ENCODE results near the gene LAPTM5. TPM values are rescaled to one million over a fixed set of nuclear protein-coding genes. Genes with fewer than 3 reads are reported as not detected.

Gene LAPTM5
- total and polyA plus RNA-seq, 10 of the 15 experiments (the other 5 are each of a cell fraction or from before 2014, with no cell fraction given): 24.1 to 1,034 (median 687) TPM

DNA sequence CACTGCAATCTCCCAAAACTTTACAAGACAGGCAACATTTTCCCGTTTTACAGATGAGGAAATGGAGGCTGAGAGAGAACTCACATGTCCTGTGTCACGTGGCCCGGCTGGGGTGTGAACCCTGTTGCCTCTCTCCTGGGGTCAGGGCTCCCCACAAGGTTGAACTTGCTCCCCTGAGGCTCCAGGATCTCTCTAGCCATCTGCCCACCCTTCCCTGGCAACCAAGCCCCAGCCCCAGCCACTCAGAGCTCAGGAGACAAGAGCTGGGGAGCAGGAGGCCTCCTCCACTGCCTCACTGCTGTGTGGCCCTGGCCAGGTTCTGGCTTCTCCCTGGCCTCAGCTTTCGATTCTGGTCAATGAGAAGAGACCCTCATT is 11.8 kb downstream of the LAPTM5 start (continued):
- TF ChIP-seq KAT2A (conservative IDR thresholded peaks at IDR 0.05; ENCODE audit: control insufficient read depth, low read depth, low read length): no peak

DNA sequence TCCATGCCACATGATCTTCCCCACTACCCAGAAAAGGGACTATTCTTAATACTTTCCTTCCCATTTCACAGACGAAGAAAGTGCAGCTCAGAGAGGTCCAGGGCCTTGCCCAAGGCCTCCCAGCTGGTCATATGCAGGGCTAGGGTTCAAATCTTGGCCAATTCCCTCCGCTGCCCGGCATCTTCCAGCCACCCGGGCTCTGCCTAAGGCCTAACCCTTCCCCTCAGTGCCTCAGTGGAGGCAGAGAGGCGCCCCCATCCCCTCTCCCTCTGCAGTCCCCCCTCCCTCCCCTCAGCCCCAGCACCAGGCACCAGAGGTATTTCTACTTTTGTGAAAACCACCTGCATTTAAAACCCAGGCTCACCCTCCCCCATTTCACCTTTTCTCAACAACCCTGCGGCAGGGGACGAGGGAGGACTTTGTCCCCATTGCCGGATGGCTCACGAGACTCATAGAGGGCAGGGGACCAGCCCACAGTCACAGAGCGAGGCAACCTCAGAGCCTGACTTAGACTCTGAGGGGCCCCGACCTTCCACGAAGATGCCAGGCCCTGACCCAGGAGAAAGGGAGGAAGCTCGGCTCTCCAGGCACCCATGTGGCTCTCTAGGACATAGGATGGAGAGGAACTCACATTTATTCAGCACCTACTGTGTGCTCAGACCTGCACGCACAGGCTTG is 12.3 kb downstream of the LAPTM5 start:
- peaks cover 29 to 40% of the 10 kb centered on the region in 2 experiments for H3K36me3 ChIP-seq (ENCODE audit: control insufficient read depth in 2 of 2, insufficient read depth in 2 of 2, low read length in 1 of 2)
- SMC1A ChIA-PET (ENCODE audit: uncharacterized antibody, unreplicated experiment): interaction anchor here (1.5 to 24.8 kb wide), 4 partner anchors 14 to 35 kb away, joined by 3 to 556 read pairs (median 344); partner anchors contain the start of genes LAPTM5 and MATN1
- peak overlapping the region; percentile 97 for H3K9ac ChIP-seq (ENCODE audit: control insufficient read depth, insufficient read depth, low read length)
- H2AFZ ChIP-seq (ENCODE audit: control insufficient read depth, low read depth, low read length): no peak overlapping the region
- RAD21 ChIA-PET (ENCODE audit: unreplicated experiment): interaction anchor here (1.4 to 14.8 kb wide), 7 partner anchors 13 to 36 kb away, joined by 4 to 462 read pairs (median 23); partner anchors contain the start of gene LAPTM5
- peak overlapping the region; percentile 98 for H3K4me3 ChIP-seq
- peaks cover 8% of the 10 kb centered on the region; the same call in 1 of the 2 replicates for H4K20me1 ChIP-seq (ENCODE audit: control insufficient read depth, insufficient read depth)
- CTCF ChIA-PET: interaction anchor here (1.0 to 16.5 kb wide), 9 partner anchors 10 to 37 kb away, joined by 4 to 161 read pairs (median 43); partner anchors contain the start of genes LAPTM5 and MATN1
- FAIRE-seq (no peak), DNase-seq (ENCODE audit: low read depth, low spot score) (no peak), ATAC-seq (peak; percentile 12)
- peaks cover 100% of the 10 kb centered on the region for H3K79me2 ChIP-seq (ENCODE audit: control insufficient read depth, insufficient read depth, low read length)
- H3K4me2 ChIP-seq (ENCODE audit: control insufficient read depth, insufficient read depth): peak overlapping the region; percentile 75
- BruUV-seq (replicated peaks): no TSS peak
- H3K27me3 ChIP-seq (replicated peaks in 1 of 2; ENCODE audit: control insufficient read depth in 2 of 2, insufficient read depth in 2 of 2, low read length in 1 of 2): no peaks in the 10 kb centered on the region
- no peaks in the 10 kb centered on the region for H3K9me3 ChIP-seq (replicated peaks; ENCODE audit: control insufficient read depth, insufficient read depth, low read length)
- H3K4me1 ChIP-seq (ENCODE audit: control insufficient read depth, insufficient read depth, low read length): peaks cover 95% of the 10 kb centered on the region
- in situ Hi-C loops (cut with MboI) (no loop called here), intact Hi-C loops (cut with micrococcal nuclease; ENCODE audit: unreplicated experiment) (no loop called here)
- WGBS (ENCODE audit: insufficient coverage, insufficient replicate concordance, low lambda C conversion rate, missing lambda C conversion rate): 11% methylated on average over 14 of the region's 14 CpGs
- peak overlapping the region; percentile 93 for H3K27ac ChIP-seq (ENCODE audit: control insufficient read depth, insufficient read depth)
- POLR2A ChIA-PET: interaction anchor here (0.6 to 22.5 kb wide), 6 partner anchors 12 to 1193 kb away, joined by 3 to 741 read pairs (median 38); partner anchors contain the start of genes LAPTM5 and PTP4A2
- TF ChIP-seq, protein P1, sequence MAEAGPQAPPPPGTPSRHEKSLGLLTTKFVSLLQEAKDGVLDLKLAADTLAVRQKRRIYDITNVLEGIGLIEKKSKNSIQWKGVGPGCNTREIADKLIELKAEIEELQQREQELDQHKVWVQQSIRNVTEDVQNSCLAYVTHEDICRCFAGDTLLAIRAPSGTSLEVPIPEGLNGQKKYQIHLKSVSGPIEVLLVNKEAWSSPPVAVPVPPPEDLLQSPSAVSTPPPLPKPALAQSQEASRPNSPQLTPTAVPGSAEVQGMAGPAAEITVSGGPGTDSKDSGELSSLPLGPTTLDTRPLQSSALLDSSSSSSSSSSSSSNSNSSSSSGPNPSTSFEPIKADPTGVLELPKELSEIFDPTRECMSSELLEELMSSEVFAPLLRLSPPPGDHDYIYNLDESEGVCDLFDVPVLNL (IDR thresholded peaks at IDR 0.05; ENCODE audit: low read depth, low read length): no peak
- TF ChIP-seq CBX5 (IDR thresholded peaks at IDR 0.05; ENCODE audit: low read depth): no peak
- TF ChIP-seq TCF3 (IDR thresholded peaks at IDR 0.05; ENCODE audit: borderline replicate concordance, insufficient read depth, low read depth, low read length): no peak
- peak; percentile 47; the same call in 1 of the 2 replicates for TF ChIP-seq NBN (IDR thresholded peaks at IDR 0.05)
- TF ChIP-seq NFYA (IDR thresholded peaks at IDR 0.05; ENCODE audit: borderline replicate concordance, low read depth, low read length): no peak
- no peak for TF ChIP-seq FOS (IDR thresholded peaks at IDR 0.05; ENCODE audit: borderline replicate concordance, extremely low read depth, insufficient read length)
- TF ChIP-seq, protein P2, sequence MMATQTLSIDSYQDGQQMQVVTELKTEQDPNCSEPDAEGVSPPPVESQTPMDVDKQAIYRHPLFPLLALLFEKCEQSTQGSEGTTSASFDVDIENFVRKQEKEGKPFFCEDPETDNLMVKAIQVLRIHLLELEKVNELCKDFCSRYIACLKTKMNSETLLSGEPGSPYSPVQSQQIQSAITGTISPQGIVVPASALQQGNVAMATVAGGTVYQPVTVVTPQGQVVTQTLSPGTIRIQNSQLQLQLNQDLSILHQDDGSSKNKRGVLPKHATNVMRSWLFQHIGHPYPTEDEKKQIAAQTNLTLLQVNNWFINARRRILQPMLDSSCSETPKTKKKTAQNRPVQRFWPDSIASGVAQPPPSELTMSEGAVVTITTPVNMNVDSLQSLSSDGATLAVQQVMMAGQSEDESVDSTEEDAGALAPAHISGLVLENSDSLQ (IDR thresholded peaks at IDR 0.05): no peak
- no peak for TF ChIP-seq MYC (IDR thresholded peaks at IDR 0.05; ENCODE audit: insufficient read depth, insufficient read length, insufficient replicate concordance, low read length, severe bottlenecking)
- no peak for TF ChIP-seq MEF2A (IDR thresholded peaks at IDR 0.05; ENCODE audit: insufficient read depth, low read depth, low read length)
- no peak for TF ChIP-seq MYB (IDR thresholded peaks at IDR 0.05; ENCODE audit: borderline replicate concordance, low read depth, low read length)
- no peak for TF ChIP-seq SIX5 (IDR thresholded peaks at IDR 0.05; ENCODE audit: low read depth, low read length, severe bottlenecking)
- TF ChIP-seq EED (IDR thresholded peaks at IDR 0.05; ENCODE audit: low read depth): no peak
- TF ChIP-seq MEF2B (IDR thresholded peaks at IDR 0.05; ENCODE audit: partially characterized antibody, poor library complexity, severe bottlenecking): no peak
- no peak for TF ChIP-seq CHD1 (IDR thresholded peaks at IDR 0.05; ENCODE audit: low read depth, low read length)
- TF ChIP-seq, protein P3, sequence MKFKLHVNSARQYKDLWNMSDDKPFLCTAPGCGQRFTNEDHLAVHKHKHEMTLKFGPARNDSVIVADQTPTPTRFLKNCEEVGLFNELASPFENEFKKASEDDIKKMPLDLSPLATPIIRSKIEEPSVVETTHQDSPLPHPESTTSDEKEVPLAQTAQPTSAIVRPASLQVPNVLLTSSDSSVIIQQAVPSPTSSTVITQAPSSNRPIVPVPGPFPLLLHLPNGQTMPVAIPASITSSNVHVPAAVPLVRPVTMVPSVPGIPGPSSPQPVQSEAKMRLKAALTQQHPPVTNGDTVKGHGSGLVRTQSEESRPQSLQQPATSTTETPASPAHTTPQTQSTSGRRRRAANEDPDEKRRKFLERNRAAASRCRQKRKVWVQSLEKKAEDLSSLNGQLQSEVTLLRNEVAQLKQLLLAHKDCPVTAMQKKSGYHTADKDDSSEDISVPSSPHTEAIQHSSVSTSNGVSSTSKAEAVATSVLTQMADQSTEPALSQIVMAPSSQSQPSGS (IDR thresholded peaks at IDR 0.05; ENCODE audit: low read length): no peak
- TF ChIP-seq WRNIP1 (IDR thresholded peaks at IDR 0.05; ENCODE audit: borderline replicate concordance, low read depth, low read length): no peak; the same call in 1 of the 2 replicates
- TF ChIP-seq DPF2 (IDR thresholded peaks at IDR 0.05): peak; percentile 85
- TF ChIP-seq MXI1 (IDR thresholded peaks at IDR 0.05; ENCODE audit: low read depth, low read length): no peak

Data from GM12878 (cell line).